ENCODE measurements around the gene CASZ1.

CASZ1 gene

GRCh38 chr1:10648689-10649516 lies 147.5 kb downstream of the CASZ1 start:
- DNase-seq, result no peak

DNA sequence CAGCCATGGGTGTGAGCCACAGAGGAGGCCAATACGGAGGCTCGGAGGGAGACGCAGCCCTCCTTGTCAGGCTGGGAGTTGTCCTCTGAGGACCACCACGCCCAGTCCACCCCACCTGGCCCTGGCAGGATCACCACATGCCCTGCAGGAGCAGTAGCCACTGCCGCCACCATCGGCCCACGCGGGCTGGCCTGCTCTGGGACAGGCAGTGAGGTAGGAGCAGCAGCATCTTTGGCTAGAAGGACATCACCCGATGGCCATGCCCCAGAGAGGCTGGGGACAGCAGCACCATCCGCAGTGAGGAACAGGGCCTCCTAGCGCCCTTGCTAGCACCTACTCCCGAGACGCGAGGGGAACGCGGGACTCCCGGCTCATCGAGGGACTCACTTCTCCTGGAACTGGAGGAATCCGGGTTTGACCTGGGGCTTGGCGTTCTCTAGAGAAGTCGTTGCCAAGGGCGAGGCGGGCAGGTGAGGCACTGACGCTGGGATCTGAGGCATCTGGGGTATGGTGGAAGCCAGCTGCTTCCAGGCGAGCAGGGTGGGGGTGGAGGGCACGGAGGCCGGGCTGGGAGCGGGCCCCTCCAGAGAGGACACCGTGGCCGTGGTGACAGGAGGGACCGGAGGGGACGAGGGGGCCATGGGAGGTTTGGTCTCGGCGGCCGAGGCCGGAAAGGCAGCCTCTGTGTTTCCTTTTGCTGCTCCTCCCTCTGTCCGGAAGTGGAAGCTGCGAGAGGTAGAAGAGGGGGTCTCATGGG lies 148.9 kb downstream of the CASZ1 start:
- no peak for DNase-seq

DNA sequence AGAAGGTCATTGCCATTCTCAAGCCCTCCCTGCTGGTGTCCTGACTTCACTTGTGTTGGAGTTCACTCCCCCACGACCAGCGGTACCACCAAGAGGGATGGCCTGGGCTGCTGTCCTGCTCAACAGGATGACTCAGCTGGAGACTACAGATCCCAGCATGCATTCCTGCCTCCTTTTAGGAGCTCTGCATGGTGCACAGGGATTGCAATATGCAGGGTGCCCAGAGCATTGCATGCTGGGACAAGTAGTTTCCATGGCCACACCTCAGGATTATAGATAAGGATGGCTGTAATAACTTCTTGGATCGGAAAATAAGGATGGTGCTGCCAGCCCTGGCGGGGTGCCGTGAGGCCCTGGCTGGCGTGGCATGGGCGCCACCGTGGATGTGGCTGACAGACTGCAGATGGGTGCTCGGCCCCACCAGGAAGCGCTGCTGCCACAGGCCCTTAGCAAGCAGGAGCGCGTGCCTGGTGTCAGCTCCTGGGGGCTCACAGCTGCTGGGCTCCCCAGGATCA lies 150.0 kb downstream of the CASZ1 start:
- no peak for DNase-seq

GRCh38 chr1:10644307-10645128 lies 151.9 kb downstream of the CASZ1 start:
- no peak for DNase-seq

DNA sequence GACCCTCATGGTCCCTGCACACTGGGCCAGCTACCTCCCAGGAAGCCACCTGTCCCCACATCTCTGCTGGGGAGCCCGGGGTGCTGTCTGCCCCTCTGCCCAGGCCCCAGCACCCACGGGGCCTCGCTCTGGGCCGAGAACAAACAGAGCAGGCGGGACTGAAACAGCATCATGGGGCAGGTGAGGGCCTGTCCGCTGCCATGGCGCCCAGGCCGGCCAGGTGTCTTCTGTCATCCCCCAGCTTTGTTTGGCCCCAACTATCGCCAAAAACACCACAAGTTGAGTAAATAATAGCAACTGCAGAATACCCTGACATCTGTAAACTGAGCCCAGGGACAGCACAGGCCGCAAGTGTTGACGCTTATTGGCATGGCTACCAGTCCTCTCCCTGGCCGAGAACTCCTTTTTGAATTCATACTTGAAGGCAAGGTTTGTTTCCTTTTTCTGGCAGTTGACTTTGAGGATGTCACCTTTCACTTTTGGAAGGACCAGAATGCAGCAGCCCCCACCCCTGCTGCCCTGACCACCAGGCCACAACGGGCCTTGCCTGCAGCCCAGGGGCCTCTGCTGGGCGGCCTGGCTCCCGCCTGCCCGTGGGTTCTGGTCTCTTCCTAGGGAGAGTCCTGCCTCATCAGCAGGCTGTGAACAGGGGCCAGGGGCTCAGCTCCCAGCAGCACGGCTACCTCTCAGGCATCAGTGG lies 152.7 kb downstream of the CASZ1 start:
- no peak for DNase-seq

- DNase-seq, result no peak
These were observed 153.9 kb downstream of the CASZ1 start for GRCh38 chr1:10642403-10643080.

DNA sequence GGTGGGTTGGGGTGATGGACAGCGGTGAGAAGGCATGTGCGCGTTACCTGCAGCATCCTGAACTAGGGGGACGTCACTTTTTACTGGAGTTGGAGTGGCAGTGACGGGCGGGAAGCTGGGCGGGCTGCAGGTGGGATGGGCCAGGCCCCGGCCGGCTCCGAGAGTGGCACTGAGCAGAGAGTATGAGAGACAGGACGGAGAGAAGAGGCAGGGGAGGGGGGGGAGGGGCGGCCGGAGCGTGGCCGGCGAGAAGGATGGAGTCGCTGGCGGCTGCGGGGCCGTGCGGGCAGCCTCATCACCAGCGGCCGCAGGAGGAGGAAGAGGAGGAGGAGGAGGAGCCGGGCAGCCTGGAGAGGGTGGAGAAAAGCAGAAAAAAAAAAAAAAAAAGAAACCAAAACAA lies 154.5 kb downstream of the CASZ1 start:
- DNase-seq, result no peak

DNA sequence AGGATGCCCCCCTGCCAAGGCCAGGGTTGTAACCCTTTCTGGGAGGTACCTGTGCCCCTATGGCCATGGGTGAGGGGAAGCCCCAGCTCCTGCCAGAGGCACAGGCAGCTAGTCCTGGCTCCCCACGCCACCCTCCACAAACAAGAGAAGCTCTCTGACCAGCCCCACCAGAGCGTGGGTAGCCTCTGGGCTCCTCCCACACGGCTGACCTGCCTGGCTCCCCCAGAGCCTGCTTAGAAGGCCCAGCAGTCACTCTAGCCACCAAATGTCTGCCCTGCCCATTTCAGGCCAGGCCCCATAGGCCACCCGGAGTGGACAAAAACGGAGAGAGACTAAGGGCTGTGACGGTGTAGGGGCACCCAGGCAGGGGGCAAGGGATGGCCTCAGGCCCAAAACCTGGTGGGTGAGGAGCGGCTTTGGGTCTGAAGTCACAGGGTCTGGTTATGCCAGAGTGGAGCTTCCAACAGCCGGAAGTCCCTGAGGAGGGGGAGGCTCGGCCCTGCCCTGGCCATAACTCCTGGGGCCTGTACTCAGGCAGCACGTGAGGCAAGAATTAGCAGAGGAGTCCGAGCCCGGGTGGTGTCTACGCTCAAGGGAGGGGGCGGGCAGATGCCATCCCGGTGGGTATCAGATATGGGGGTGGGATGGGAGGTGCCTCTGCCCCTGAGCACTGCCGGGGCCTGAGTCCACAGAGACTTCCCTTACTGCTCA lies 155.4 kb downstream of the CASZ1 start:
- DNase-seq, result no peak

- no peak for DNase-seq
These were observed 156.5 kb downstream of the CASZ1 start for GRCh38 chr1:10639775-10640578.

DNA sequence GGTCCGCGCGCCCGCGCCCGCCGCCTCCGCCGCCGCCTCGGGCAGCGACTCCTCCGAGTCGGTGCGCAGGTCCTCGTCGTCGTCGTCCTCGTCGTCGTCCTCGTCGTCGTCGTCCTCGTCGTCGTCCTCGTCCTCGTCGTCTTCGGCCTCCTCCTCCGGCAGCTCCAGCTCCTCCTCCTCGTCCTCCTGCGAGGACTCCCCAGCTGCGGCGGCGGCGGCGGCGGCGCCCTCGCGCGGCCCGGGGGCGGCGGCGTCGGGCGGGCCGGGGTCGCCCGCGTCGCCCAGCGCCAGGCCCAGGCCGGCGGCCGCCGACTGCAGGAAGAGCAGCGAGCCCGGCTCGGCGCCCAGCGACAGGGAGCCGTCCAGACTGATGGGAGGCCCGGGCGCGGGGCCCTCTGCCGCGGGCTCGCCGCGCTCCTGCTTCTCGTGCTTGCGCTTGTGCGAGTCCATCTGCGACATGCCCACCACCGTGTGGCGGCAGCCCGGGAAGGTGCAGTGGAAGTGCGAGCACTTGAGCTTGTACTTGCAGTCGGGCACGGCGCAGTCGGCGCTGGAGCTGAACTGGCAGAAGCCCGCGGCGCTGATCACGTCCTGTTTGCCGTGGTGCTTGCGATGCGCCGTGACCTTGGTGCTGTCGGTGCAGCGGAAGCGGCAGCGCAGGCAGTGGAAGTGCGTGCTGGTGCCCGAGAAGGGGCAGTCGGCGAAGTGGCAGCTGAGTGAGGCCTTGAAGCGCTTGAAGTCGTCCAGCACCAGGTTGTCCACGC lies 157.3 kb downstream of the CASZ1 start:
- DNase-seq, result no peak

- no peak for DNase-seq
These were observed 157.9 kb downstream of the CASZ1 start for GRCh38 chr1:10638559-10639005.

- no peak for DNase-seq
These were observed 158.4 kb downstream of the CASZ1 start for GRCh38 chr1:10637834-10638558.

GRCh38 chr1:10637400-10637799 lies 159.0 kb downstream of the CASZ1 start:
- no peak for DNase-seq

DNA sequence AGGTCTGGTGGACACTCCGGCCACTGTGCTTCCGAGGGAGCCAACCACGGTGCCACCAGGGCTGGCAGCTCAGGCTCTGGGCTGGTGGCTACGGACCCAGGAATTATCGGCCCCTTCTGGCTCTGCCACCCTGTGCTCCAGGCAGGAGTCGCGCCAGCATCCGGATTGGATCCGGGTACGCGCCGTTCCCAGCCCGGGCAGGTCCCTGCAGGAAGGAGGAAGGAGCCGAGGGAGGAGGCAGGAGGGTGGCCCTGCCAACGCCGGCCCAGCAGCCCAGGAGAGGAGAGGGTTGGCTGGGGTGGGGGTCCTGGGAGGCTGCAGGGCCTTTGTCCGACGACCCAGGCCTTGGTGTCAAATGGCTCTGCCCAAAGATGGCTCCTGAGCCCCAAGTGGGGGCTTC lies 160.5 kb downstream of the CASZ1 start:
- no peak for DNase-seq

DNA sequence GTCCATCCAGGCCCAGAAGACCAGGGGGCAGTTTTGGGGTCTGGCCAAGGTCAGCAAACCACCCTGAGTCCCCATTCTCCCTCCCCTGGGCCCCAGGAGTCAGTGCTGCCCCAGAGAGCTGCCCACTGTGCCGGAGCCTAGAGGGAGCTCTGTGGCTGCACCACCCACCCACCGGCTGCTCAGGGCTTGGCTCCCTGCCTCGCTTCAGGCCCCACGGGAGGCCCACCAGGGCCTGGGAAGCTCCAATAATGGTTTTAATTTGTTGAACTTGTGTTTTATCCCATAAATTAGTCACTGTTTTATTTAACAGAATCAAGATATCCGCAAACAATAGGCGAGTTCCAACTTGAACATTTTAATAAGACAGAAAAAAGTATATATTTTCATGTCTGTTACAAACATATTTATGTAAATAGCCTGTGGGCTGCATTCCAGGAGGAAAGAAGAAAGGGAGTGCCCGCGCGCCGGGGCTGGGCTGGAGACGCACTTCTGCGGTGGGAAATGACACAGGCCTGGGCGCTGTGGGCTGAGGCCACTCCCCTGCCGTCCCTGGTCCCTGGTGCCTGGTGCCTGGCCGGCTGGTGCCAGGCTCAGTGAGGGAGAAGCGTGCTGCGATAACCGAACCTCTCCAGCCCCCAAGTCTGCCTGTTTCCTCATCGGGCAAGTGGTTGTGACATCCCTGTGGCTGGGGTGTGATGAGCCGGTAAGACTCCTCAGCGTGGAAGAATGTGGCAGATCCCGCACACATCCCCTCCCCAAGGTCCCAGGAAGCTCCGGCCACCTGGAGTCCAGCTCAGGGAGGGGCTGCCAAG lies 161.2 kb downstream of the CASZ1 start:
- DNase-seq, result no peak

DNA sequence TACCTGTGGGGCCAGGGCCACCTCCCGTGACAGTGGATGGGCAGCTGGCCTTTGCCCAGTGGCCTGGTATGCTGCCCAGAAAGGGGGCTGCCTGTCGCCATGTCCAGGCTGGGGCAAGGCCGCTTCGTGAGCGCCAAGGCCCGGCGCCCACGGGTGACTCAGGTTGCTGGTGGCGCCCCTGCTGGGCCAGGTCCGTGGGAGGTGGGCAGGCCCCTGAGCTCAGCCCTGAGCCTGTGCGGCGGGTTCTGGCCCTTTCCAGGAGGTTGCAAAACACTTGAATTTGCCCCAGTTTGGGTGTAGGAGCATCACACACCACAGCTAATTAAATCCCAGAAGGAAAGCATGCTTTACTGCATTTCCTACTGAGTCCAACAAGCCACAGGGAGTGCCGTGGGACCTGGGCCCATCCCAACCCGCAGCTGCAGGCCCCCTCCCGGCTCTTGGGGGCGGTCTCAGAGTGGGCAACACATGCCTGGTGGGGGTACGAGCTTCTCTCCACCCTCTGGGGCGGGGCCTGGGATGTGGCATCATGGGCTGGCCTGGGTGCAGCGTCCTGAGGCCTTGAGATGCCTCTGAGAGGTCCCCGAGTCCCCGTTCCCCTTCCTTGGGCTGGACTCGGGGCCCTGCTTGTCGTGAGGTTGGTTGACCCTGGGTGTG lies 161.9 kb downstream of the CASZ1 start:
- no peak for DNase-seq

GRCh38 chr1:10634075-10634427 lies 162.4 kb downstream of the CASZ1 start:
- no peak for DNase-seq

Measured in activated CD4-positive, alpha-beta T cell treated with anti-CD3 and anti-CD28 coated beads, Interleukin-2, amount 50 U/mL, for 1 hour (primary cell).